HFF-Myc (cell line): Measurements from ENCODE around the gene FOLR1.
"Not testable (repeated sequence)": the region's sequence is repeated elsewhere in the genome, so short reads cannot be mapped to it uniquely, and the experiment has no call there.

Experiments
- DNase-seq: peaks from one replicate; pipeline ENCODE4 v3.0.0-alpha.2; 2011; ENCODE audit warnings: low read depth; ENCODE audit errors: extremely low read depth
- H3K4me3 ChIP-seq: replicated peaks from 2 replicates; pipeline ENCODE4 v1.5.1; 2011; ENCODE audit warnings: low read depth, mild to moderate bottlenecking, control low read depth, low read length
- CTCF ChIP-seq: IDR thresholded peaks from 2 replicates; pipeline ENCODE4 v1.5.1; 2012; ENCODE audit warnings: mild to moderate bottlenecking, low read depth, low read length, control low read depth; ENCODE audit errors: missing control alignments

The FOLR1 gene

GRCh38 chr11:72157131-72157530, 34.8 kb upstream of the FOLR1 start:
- DNase-seq, result no peak
- TF ChIP-seq CTCF, result no peak
- H3K4me3 ChIP-seq, result no peak overlapping the region

- H3K4me3 ChIP-seq, result no peak overlapping the region
- DNase-seq, result no peak
- no peak for TF ChIP-seq CTCF
Observed at GRCh38 chr11:72160319-72160718, 31.6 kb upstream of the FOLR1 start.

GRCh38 chr11:72162891-72163492, 28.9 kb upstream of the FOLR1 start:
- no peak for TF ChIP-seq CTCF
- H3K4me3 ChIP-seq, result no peak overlapping the region
- no peak for DNase-seq

GRCh38 chr11:72164187-72164586, 27.8 kb upstream of the FOLR1 start:
- not testable (repeated sequence) for DNase-seq, H3K4me3 ChIP-seq

- DNase-seq, H3K4me3 ChIP-seq: not testable (repeated sequence)
Observed at GRCh38 chr11:72169046-72169555, 22.8 kb upstream of the FOLR1 start.

- not testable (repeated sequence) for H3K4me3 ChIP-seq, DNase-seq
Observed at GRCh38 chr11:72169754-72170153, 22.2 kb upstream of the FOLR1 start.

GRCh38 chr11:72172043-72172442, 19.9 kb upstream of the FOLR1 start:
- DNase-seq, H3K4me3 ChIP-seq: not testable (repeated sequence)

- no peak for TF ChIP-seq CTCF
- DNase-seq, result no peak
- no peak overlapping the region for H3K4me3 ChIP-seq
Observed at GRCh38 chr11:72173291-72173690, 18.6 kb upstream of the FOLR1 start.

GRCh38 chr11:72174302-72175070, 17.5 kb upstream of the FOLR1 start:
- TF ChIP-seq CTCF, result no peak
- no peak overlapping the region for H3K4me3 ChIP-seq

More at GRCh38 chr11:72174302-72175070, 17.5 kb upstream of the FOLR1 start:
- no peak for DNase-seq
